NCI-H1694 (cell line): ENCODE results near the gene ALG9.
A peak's percentile ranks its signal among the peaks of the same experiment; 100 is the strongest.
"Not testable (repeated sequence)": the region's sequence is repeated elsewhere in the genome, so short reads cannot be mapped to it uniquely, and the experiment has no call there.

ENCODE experiments used
- DNase-seq: peaks from one replicate; lab custom pipeline; 2025; lab: John Stamatoyannopoulos, UW

ALG9 gene

GRCh38 chr11:111795334-111795985 is 75.9 kb downstream of the ALG9 start:
- no peak for DNase-seq

- no peak for DNase-seq
These were observed 77.5 kb downstream of the ALG9 start for GRCh38 chr11:111793863-111794262.

GRCh38 chr11:111792955-111793500 is 78.4 kb downstream of the ALG9 start:
- DNase-seq: no peak

- DNase-seq: no peak
These were observed 79.1 kb downstream of the ALG9 start for GRCh38 chr11:111792314-111792713.

- DNase-seq: no peak
These were observed 82.9 kb downstream of the ALG9 start for GRCh38 chr11:111788464-111788863.

GRCh38 chr11:111788051-111788450 is 83.3 kb downstream of the ALG9 start:
- DNase-seq: no peak

GRCh38 chr11:111785886-111786412 is 85.4 kb downstream of the ALG9 start:
- DNase-seq: no peak

- no peak for DNase-seq
These were observed 86.3 kb downstream of the ALG9 start for GRCh38 chr11:111785076-111785475.

- not testable (repeated sequence) for DNase-seq
These were observed 87.1 kb downstream of the ALG9 start for GRCh38 chr11:111784311-111784710.

- DNase-seq: no peak
These were observed 89.2 kb downstream of the ALG9 start for GRCh38 chr11:111782109-111782741.

- no peak for DNase-seq
These were observed 92.3 kb downstream of the ALG9 start for GRCh38 chr11:111779118-111779517.

GRCh38 chr11:111778047-111778558 is 93.3 kb downstream of the ALG9 start:
- no peak for DNase-seq

GRCh38 chr11:111777094-111778046 is 94.0 kb downstream of the ALG9 start:
- peak; percentile 22 for DNase-seq

- no peak for DNase-seq
These were observed 94.8 kb downstream of the ALG9 start for GRCh38 chr11:111776398-111777093.

- no peak for DNase-seq
These were observed 96.2 kb downstream of the ALG9 start for GRCh38 chr11:111774955-111775710.

GRCh38 chr11:111772535-111772934 is 98.8 kb downstream of the ALG9 start:
- DNase-seq: no peak

- DNase-seq: not testable (repeated sequence)
These were observed 100.2 kb downstream of the ALG9 start for GRCh38 chr11:111771205-111771604.

- no peak for DNase-seq
These were observed 100.7 kb downstream of the ALG9 start for GRCh38 chr11:111770581-111771134.

GRCh38 chr11:111766834-111767142 is 104.6 kb downstream of the ALG9 start:
- DNase-seq: no peak
